ENCODE data around the gene ABLIM1.

Gene ABLIM1

GRCh38 chr10:114645706-114646105 lies 12.4 kb downstream of the ABLIM1 start:
- no peak for DNase-seq

DNA sequence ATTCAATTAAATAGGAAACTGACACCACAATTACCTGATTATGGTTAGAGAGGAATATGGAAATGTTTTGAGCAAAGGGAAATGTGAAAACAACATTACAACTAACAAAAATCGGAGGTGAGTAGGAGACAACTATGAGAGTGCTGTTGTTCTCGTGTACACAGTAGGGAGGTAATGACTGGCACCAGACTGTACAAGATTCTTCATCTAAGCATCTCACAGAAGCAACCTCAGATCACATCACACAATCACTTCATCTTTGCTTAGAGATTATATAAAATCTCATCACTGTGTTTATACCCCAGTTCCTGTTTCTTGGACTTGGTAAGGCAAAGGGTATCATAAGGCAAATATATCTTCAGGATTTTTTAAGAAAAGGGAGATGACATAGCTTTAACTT lies 14.9 kb downstream of the ABLIM1 start:
- DNase-seq = no peak

DNA sequence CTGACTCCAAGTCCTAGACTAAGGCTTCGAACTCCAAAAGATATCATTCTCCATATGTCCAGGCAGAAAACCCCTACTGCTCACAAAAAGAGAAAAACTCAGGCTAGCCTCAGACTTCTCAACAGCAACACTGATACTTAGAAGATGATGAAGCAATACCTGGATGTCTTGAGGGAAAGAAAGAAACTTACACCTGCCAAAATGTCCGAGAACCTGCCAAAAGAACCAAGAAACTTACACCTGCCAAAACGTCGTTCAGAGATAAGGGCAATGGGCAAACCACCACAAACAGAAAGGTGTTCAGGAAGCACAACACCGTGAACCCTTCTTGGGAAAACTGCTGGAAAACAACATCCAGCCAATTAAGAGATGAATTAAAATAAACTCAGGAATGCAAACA lies 15.3 kb downstream of the ABLIM1 start:
- no peak for DNase-seq

DNA sequence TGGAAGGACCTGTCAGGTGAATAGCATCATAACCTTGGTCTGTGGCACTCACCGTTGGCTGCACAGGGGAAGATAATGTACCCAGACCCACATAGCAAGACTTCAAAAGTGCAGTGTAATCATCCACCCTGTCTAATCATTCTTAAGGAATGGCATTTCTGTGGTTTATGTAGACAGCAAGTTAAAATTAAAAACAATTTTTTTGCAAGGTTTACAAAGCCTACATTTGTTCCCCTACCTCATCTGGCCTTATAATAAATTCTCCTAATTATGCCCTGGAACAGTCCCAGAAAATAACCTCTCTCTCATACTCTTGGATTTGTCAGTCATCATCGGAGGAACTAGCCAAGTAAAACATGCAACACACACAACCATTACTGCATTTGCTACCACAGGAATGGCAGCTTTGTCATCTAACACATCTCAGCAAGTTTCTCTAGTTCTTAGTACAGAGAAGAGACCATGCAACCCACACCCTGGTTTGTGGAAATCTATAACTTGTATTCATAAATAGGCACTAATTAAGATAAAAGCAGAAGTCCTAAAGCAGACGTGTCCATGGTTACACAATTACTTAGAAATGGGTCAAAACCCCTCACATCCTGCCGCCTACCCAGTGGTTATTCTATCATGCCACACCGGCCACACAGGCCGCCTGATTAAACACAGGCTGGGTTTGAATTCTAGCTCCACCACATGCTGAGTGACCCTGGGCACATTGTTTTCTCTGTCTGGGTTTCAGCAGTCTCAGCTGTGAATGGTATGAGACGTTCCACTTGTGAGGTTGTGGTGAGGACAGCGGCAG lies 19.1 kb downstream of the ABLIM1 start:
- DNase-seq = no peak

GRCh38 chr10:114635797-114636550 lies 22.1 kb downstream of the ABLIM1 start:
- no peak for DNase-seq

GRCh38 chr10:114635101-114635500 lies 23.0 kb downstream of the ABLIM1 start:
- no peak for DNase-seq

- no peak for DNase-seq
Observed at GRCh38 chr10:114634609-114634979, 23.5 kb downstream of the ABLIM1 start.

GRCh38 chr10:114632869-114633715 lies 25.0 kb downstream of the ABLIM1 start:
- DNase-seq = no peak

GRCh38 chr10:114631666-114632417 lies 26.2 kb downstream of the ABLIM1 start:
- peak; percentile 14 for DNase-seq

DNA sequence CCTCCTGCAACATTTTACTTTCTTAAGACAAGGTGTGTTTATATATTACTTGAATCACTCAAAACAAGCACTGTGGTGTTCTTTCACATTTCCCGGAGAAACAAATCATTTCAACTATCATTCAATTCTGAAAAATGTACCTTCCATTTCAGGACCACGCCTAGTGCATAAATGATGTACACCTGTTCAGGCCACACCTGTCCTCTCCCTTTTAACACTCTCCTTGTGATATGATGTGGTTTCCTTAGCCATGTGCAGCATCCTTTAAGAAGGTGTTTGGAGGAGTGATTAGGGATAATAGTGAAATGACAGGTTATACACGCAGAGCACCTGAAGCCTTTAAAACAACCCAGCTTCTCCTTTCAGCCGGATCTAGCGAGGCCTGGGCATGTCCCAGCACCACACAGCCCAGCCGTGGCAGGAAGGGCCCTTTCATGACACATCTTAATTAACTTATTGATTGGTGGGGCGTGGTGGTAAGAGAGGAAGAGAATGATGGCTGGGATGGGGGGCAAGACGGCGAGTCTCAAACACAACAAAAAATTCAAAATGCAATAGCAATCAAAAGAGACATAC lies 26.9 kb downstream of the ABLIM1 start:
- no peak for DNase-seq

DNA sequence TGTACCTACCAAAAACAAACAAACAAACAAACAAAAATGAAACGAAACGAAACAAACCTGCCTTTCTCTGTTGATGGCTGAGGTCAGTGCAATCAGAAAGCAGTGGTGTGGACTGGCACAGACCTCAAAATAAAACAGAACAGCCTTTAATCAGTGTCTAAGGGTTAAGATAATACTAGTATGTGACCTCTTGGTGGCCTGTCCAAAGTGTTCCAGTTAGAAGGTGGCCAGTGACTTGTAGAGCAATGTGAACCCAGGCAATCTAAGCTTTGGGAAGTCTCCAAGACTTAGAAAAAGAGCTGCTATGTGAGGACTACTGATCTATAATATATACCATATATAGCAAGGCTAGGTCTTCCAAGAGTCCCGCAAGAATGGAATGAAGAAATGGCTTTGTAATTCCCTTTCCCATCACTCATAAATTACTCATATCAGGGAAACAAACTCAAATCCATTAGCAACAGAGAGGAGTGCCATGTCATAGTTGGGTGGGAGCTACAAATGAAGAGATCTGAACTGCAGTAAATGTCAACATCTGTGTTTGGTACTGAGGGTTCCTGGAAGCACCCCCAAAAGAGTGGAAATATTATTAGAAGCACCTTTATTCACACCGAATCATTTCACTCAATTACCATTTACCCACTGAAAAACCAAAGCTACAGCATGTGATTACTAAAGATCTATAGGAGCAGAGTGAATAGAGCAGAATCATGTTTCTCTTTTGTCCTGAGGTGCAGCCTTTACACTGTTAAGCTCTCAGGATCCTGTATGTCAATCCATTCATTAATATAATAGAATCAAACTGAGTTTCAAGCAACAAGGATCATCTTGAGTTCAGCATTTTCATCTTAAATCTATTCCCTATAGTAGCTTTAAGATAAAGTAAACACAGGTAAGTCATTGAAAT lies 28.0 kb downstream of the ABLIM1 start:
- no peak for DNase-seq

DNA sequence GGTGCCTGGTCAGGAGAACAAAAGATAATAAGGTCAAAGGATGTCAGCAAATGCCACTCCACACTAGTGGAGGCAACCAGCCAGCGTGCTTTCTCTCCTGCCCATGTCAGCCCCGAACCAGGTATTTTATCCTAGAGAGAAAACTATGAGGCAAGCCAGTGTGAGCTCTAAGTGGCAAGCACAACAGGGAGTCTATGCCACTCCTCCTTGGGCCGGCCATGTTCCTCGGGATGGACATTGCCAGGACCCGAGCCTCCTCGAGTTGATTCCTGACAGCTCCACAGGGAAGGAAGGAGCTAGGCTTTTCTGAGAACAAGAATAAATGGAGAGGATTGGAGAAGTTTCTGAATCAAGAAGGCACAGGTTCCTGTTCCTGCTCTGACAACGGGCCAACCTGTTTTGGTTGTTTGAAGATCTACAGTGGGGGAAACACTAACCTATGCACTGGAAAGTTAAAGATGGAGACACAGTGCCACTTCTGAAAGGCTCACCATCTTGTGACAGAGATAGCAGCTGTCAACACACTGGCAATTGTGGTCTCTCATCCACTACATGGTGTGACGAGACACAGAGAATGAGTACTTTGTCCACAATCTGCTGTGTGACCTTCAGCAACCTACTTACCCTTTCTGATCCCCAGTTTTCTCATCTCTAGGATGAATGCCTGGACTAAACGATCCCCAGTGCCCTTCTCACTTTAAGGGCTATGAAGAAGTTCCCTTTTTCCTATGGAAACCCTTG lies 28.8 kb downstream of the ABLIM1 start:
- no peak for DNase-seq

GRCh38 chr10:114628106-114628505 lies 30.0 kb downstream of the ABLIM1 start:
- no peak for DNase-seq

DNA sequence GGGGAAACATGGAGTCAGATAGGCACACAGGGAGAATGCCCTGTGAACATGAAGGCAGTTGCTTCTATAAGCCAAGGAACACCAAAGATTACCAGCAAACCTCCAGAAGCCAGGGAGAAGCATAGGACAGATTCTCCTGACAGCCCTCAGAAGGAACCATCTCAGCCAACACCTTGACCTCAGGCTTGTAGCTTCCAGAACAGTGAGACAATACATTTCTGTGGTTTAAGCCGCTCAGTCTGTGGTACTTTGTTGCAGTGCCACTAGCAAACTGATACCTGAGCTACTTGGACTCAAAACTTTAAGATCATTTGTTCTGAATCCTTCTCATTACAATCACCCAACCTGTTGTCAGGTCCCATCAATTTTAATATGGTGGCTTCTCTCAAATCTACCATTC lies 31.2 kb downstream of the ABLIM1 start:
- no peak for DNase-seq

GRCh38 chr10:114624951-114625780 lies 32.9 kb downstream of the ABLIM1 start:
- DNase-seq = no peak

DNA sequence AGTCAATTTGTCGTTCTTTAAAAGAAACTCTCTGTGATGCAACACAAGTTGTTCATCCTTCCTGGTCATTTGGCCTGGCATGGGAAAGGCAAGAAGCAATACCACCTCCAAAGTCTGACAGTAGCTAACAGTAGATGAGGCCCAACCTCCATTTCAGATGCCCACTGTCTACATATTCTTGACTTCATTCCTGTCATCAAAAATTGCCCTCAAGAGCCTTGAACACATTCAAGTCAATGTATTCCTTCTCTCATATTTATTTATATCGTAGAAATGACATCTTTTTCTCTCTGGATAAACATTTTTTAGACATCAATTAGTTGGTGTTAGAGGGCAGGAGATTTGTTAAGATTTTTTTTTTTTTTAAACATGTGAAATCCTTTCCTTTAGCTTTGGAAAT lies 33.7 kb downstream of the ABLIM1 start:
- DNase-seq = no peak

- no peak for DNase-seq
Observed at GRCh38 chr10:114623661-114624294, 34.3 kb downstream of the ABLIM1 start.

DNA sequence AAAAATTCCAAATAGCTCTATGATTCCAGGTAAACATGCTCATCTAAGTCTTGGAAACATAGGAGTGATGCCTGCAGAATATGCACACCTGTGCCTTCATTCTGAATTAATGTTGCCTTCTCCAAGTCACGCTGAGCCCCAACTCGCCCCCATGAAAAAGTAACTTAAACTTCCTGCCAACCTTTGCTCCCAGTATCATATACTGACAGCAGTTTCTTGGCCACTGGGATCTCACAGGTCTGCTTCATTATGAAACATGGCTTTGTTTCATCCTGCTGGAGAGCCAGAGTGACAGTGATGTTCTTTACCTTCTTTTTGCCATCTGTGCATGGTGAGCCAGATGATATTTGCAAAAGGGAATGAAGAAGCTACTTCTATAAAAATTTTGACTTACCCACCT lies 34.9 kb downstream of the ABLIM1 start:
- DNase-seq = no peak

GRCh38 chr10:114618722-114619121 lies 39.4 kb downstream of the ABLIM1 start:
- DNase-seq = no peak
